ENCODE measurements around the gene POLR3B.
"Not testable (repeated sequence)": the region's sequence is repeated elsewhere in the genome, so short reads cannot be mapped to it uniquely, and the experiment has no call there.

The POLR3B gene

GRCh38 chr12:106342397-106343213, 14.9 kb upstream of the POLR3B start:
- no peak for DNase-seq (ENCODE audit: extremely low read depth in 1 of 2, low read depth in 1 of 2)

GRCh38 chr12:106343214-106343528, 14.4 kb upstream of the POLR3B start:
- no peak for DNase-seq (ENCODE audit: extremely low read depth in 1 of 2, low read depth in 1 of 2)

- no peak for DNase-seq (ENCODE audit: extremely low read depth in 1 of 2, low read depth in 1 of 2)
Measured at GRCh38 chr12:106344131-106344530, 13.4 kb upstream of the POLR3B start.

GRCh38 chr12:106345746-106346145, 11.8 kb upstream of the POLR3B start:
- no peak for DNase-seq (ENCODE audit: extremely low read depth in 1 of 2, low read depth in 1 of 2)

- no peak for DNase-seq (ENCODE audit: extremely low read depth in 1 of 2, low read depth in 1 of 2)
Measured at GRCh38 chr12:106348411-106348810, 9.1 kb upstream of the POLR3B start.

GRCh38 chr12:106353175-106353574, 4.4 kb upstream of the POLR3B start:
- DNase-seq (ENCODE audit: extremely low read depth in 1 of 2, low read depth in 1 of 2), result no peak

GRCh38 chr12:106358396-106359241, 1.1 kb downstream of the POLR3B start:
- DNase-seq (ENCODE audit: extremely low read depth in 1 of 2, low read depth in 1 of 2), result no peak

GRCh38 chr12:106359646-106360399, 2.3 kb downstream of the POLR3B start:
- DNase-seq (ENCODE audit: extremely low read depth in 1 of 2, low read depth in 1 of 2), result no peak

- no peak for DNase-seq (ENCODE audit: extremely low read depth in 1 of 2, low read depth in 1 of 2)
Measured at GRCh38 chr12:106360400-106360994, 2.9 kb downstream of the POLR3B start.

GRCh38 chr12:106362971-106363370, 5.4 kb downstream of the POLR3B start:
- DNase-seq (ENCODE audit: extremely low read depth in 1 of 2, low read depth in 1 of 2), result no peak

- DNase-seq (ENCODE audit: extremely low read depth in 1 of 2, low read depth in 1 of 2), result no peak
Measured at GRCh38 chr12:106364261-106364660, 6.7 kb downstream of the POLR3B start.

- no peak for DNase-seq (ENCODE audit: extremely low read depth in 1 of 2, low read depth in 1 of 2)
Measured at GRCh38 chr12:106369624-106370346, 12.2 kb downstream of the POLR3B start.

- DNase-seq (ENCODE audit: extremely low read depth in 1 of 2, low read depth in 1 of 2), result no peak
Measured at GRCh38 chr12:106378788-106379187, 21.2 kb downstream of the POLR3B start.

GRCh38 chr12:106380954-106381353, 23.4 kb downstream of the POLR3B start:
- DNase-seq (ENCODE audit: extremely low read depth in 1 of 2, low read depth in 1 of 2), result no peak

GRCh38 chr12:106381866-106382265, 24.3 kb downstream of the POLR3B start:
- DNase-seq (ENCODE audit: extremely low read depth in 1 of 2, low read depth in 1 of 2), result not testable (repeated sequence)

GRCh38 chr12:106386813-106387535, 29.4 kb downstream of the POLR3B start:
- DNase-seq (ENCODE audit: extremely low read depth in 1 of 2, low read depth in 1 of 2), result no peak

GRCh38 chr12:106387848-106388377, 30.4 kb downstream of the POLR3B start:
- no peak for DNase-seq (ENCODE audit: extremely low read depth in 1 of 2, low read depth in 1 of 2)

GRCh38 chr12:106389151-106389550, 31.6 kb downstream of the POLR3B start:
- no peak for DNase-seq (ENCODE audit: extremely low read depth in 1 of 2, low read depth in 1 of 2)

- DNase-seq (ENCODE audit: extremely low read depth in 1 of 2, low read depth in 1 of 2), result no peak
Measured at GRCh38 chr12:106392759-106393158, 35.2 kb downstream of the POLR3B start.
